NB4 (cell line): ENCODE measurements around the gene IL22RA2.

Source experiments
- DNase-seq: peaks from one replicate; pipeline ENCODE4 v3.0.0; 2010; ENCODE audit warnings: low read depth
- H3K4me3 ChIP-seq: one replicate; pipeline ENCODE4 v1.5.1; 2011; ENCODE audit warnings: mild to moderate bottlenecking, low read depth, low read length, moderate library complexity
- CTCF ChIP-seq: IDR thresholded peaks from one replicate; pipeline ENCODE4 v1.5.1; 2012; ENCODE audit warnings: low read depth, low read length
- MAX ChIP-seq: IDR thresholded peaks from 2 replicates; pipeline ENCODE4 v1.6.1; 2011; ENCODE audit warnings: low read depth, low read length
- MYC ChIP-seq: IDR thresholded peaks from 2 replicates; pipeline ENCODE4 v1.6.1; 2011; ENCODE audit warnings: low read depth, low read length
- POLR2A ChIP-seq: IDR thresholded peaks from 2 replicates; pipeline ENCODE4 v1.6.1; 2011; ENCODE audit warnings: mild to moderate bottlenecking; ENCODE audit not compliant: insufficient read length; ENCODE audit errors: extremely low read depth

Gene IL22RA2

GRCh38 chr6:137106183-137106582 lies 67.3 kb downstream of the IL22RA2 start:
- no peak for TF ChIP-seq MYC
- TF ChIP-seq POLR2A = no peak
- TF ChIP-seq MAX = no peak
- no peak for TF ChIP-seq CTCF
- DNase-seq = no peak
- no peak overlapping the region for H3K4me3 ChIP-seq

GRCh38 chr6:137105375-137105774 lies 68.1 kb downstream of the IL22RA2 start:
- TF ChIP-seq MYC (no peak), POLR2A (no peak), MAX (no peak), CTCF (no peak)
- DNase-seq = no peak
- no peak overlapping the region for H3K4me3 ChIP-seq

- no peak for DNase-seq
- H3K4me3 ChIP-seq = no peak overlapping the region
- no peak for TF ChIP-seq MYC
- TF ChIP-seq CTCF = no peak
- no peak for TF ChIP-seq MAX
- TF ChIP-seq POLR2A = no peak
Measured at GRCh38 chr6:137104926-137105325, 68.5 kb downstream of the IL22RA2 start.

GRCh38 chr6:137102851-137103492 lies 70.5 kb downstream of the IL22RA2 start:
- TF ChIP-seq MAX = no peak
- TF ChIP-seq CTCF = no peak
- TF ChIP-seq POLR2A = no peak
- no peak for TF ChIP-seq MYC
- H3K4me3 ChIP-seq = no peak overlapping the region
- peak; percentile 20 for DNase-seq

GRCh38 chr6:137102050-137102848 lies 71.2 kb downstream of the IL22RA2 start:
- H3K4me3 ChIP-seq = no peak overlapping the region
- no peak for DNase-seq
- no peak for TF ChIP-seq MYC

GRCh38 chr6:137099689-137100403 lies 73.6 kb downstream of the IL22RA2 start:
- DNase-seq = no peak
- TF ChIP-seq MAX (no peak), POLR2A (no peak), MYC (no peak), CTCF (no peak)
- no peak overlapping the region for H3K4me3 ChIP-seq
